ENCODE measurements around the gene UPK1B. TPM values are rescaled to one million over a fixed set of nuclear protein-coding genes. Genes with fewer than 3 reads are reported as not detected.

The UPK1B gene
- total RNA-seq, 6 experiments from 2014 or later, result 0.20 TPM; not detected in 5

- Histone ChIP-seq H3K4me1 (peaks cover 0 to 9% (median 0%) of the 10 kb centered on the region in 4 donors), H3K9me3 (no peaks in the 10 kb centered on the region), H3K36me3 (peaks cover 0 to 51% (median 20%) of the 10 kb centered on the region in 4 donors), H3K27me3 (no peaks in the 10 kb centered on the region), H3K27ac (no peak overlapping the region), H3K4me3 (no peak overlapping the region)
- intact Hi-C loops (cut with DNase I), result no loop called here
- TF ChIP-seq POLR2A (IDR thresholded peaks at IDR 0.05) (no peak), CTCF (IDR thresholded peaks at IDR 0.05) (no peak)
- ATAC-seq (no peak), DNase-seq (no peak)
- WGBS (ENCODE audit: insufficient coverage, low coverage, low lambda C conversion rate, missing lambda C conversion rate), result 100% methylated on average over 1 of the region's 2 CpGs
These were observed 48.5 kb downstream of the UPK1B start for GRCh38 chr3:119221779-119222320.

GRCh38 chr3:119222391-119222790 lies 49.0 kb downstream of the UPK1B start:
- WGBS (ENCODE audit: insufficient coverage, low coverage, low lambda C conversion rate, missing lambda C conversion rate), result 88% methylated on average over 5 of the region's 7 CpGs
- TF ChIP-seq CTCF (IDR thresholded peaks at IDR 0.05), result no peak
- no peak for TF ChIP-seq POLR2A (IDR thresholded peaks at IDR 0.05)
- DNase-seq (no peak), ATAC-seq (no peak)
- Histone ChIP-seq H3K36me3 (peaks cover 0 to 48% (median 17%) of the 10 kb centered on the region in 4 donors), H3K27me3 (no peaks in the 10 kb centered on the region), H3K4me1 (peaks cover 0 to 14% (median 0%) of the 10 kb centered on the region in 4 donors), H3K9me3 (no peaks in the 10 kb centered on the region), H3K27ac (no peak overlapping the region), H3K4me3 (no peak overlapping the region)
- intact Hi-C loops (cut with DNase I), result no loop called here

- no CpG with 5 or more reads among the region's 5 CpGs for WGBS (ENCODE audit: insufficient coverage, low coverage, low lambda C conversion rate, missing lambda C conversion rate)
- TF ChIP-seq CTCF (IDR thresholded peaks at IDR 0.05) (no peak), POLR2A (IDR thresholded peaks at IDR 0.05) (no peak)
- intact Hi-C loops (cut with DNase I), result no loop called here
- peaks cover 0 to 41% (median 14%) of the 10 kb centered on the region in 4 donors for H3K36me3 ChIP-seq
- ATAC-seq (no peak), DNase-seq (no peak)
- H3K4me1 ChIP-seq, result peaks cover 0 to 15% (median 0%) of the 10 kb centered on the region in 4 donors
- no peak overlapping the region for H3K4me3 ChIP-seq
- H3K27ac ChIP-seq, result no peak overlapping the region
- H3K27me3 ChIP-seq, result no peaks in the 10 kb centered on the region
- no peaks in the 10 kb centered on the region for H3K9me3 ChIP-seq
These were observed 50.1 kb downstream of the UPK1B start for GRCh38 chr3:119223511-119223910.

- Histone ChIP-seq H3K9me3 (no peaks in the 10 kb centered on the region), H3K27ac (no peak overlapping the region), H3K4me3 (no peak overlapping the region), H3K36me3 (peaks cover 0 to 43% (median 7%) of the 10 kb centered on the region in 4 donors), H3K4me1 (peaks cover 0 to 15% (median 0%) of the 10 kb centered on the region in 4 donors), H3K27me3 (no peaks in the 10 kb centered on the region)
- no peak for ATAC-seq
- 80% methylated on average over 3 of the region's 3 CpGs for WGBS (ENCODE audit: insufficient coverage, low coverage, low lambda C conversion rate, missing lambda C conversion rate)
- TF ChIP-seq CTCF (IDR thresholded peaks at IDR 0.05), result no peak
- no peak for TF ChIP-seq POLR2A (IDR thresholded peaks at IDR 0.05)
- DNase-seq, result no peak
- intact Hi-C loops (cut with DNase I), result no loop called here
These were observed 51.7 kb downstream of the UPK1B start for GRCh38 chr3:119225121-119225520.
